ENCODE data around the gene CLDN34. TPM values are rescaled to one million over a fixed set of nuclear protein-coding genes. Genes with fewer than 3 reads are reported as not detected.

CLDN34 gene
- total and polyA plus RNA-seq, 2 experiments from 2014 or later, result not detected

DNA sequence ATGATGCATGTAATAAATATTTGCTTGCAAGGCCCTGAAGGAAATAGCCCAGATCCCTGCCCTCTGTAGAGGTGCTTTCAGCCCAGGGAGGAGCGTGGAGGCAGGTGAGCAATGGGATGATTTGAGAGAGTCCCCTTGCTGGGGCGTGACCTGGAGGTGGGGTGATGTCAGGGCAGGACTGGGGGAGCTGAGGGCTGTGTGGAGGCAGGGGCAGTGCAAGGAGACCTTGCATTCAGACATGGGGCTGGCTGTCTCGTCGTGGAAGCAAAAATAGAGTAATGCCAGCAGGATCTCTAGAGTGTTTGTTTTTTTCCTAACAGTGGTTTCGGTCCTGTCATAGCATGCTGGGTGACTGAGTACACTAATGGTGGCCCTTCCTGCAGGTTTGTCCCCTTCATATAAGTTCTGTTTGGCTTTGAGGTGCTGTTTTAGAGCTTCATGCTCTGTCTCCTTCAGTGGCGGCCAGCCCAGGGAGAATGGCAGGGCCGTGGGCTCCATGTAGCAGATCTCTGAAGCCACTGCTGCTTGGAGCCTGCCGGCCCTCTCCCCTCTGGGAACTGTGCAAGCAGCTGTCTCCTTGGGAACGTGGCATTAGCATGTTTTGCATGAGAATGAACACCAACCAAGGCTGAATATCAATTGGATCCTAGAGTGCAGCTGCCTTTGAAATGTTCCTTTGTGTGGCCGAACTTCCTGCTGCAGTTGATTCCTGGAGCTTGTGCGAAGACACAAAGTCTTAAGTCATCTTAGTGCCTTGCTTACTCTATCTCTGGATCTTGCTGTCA, 39.3 kb upstream of the CLDN34 start:
- Histone ChIP-seq H3K79me2 (replicated peaks; ENCODE audit: insufficient read depth) (0 out of 2 replicates have a peak, but pooled peaks cover 6% of the 10 kb centered on the region), H3K27me3 (ENCODE audit: insufficient read depth) (no peaks in the 10 kb centered on the region), H3K4me1 (ENCODE audit: insufficient read depth) (peaks cover 18% of the 10 kb centered on the region), H3K27ac (ENCODE audit: low read depth) (peak overlapping the region; percentile 56), H3K9me2 (ENCODE audit: insufficient read depth) (no peaks in the 10 kb centered on the region), H2AFZ (no peak overlapping the region), H3K4me3 (peak overlapping the region; percentile 28; the same call in 1 of the 2 replicates), H4K20me1 (replicated peaks; ENCODE audit: insufficient read depth) (no peaks in the 10 kb centered on the region), H3F3A (replicated peaks; ENCODE audit: low read depth) (no peaks in the 10 kb centered on the region), H3K4me2 (peak overlapping the region; percentile 67), H3K36me3 (ENCODE audit: insufficient read depth) (no peaks in the 10 kb centered on the region)
- Mint-ChIP-seq H3K27me3 (ENCODE audit: insufficient read depth, low read depth, poor library complexity) (peaks cover 8% of the 10 kb centered on the region), H3K27ac (peak overlapping the region; percentile 98), H3K36me3 (ENCODE audit: low read depth) (peaks cover 10% of the 10 kb centered on the region; the same call in 2 of the 3 replicates), H3K4me1 (peaks cover 58% of the 10 kb centered on the region), H3K9me3 (no peaks in the 10 kb centered on the region), H3K4me3 (peak overlapping the region; percentile 64)
- TF ChIP-seq, protein P1, sequence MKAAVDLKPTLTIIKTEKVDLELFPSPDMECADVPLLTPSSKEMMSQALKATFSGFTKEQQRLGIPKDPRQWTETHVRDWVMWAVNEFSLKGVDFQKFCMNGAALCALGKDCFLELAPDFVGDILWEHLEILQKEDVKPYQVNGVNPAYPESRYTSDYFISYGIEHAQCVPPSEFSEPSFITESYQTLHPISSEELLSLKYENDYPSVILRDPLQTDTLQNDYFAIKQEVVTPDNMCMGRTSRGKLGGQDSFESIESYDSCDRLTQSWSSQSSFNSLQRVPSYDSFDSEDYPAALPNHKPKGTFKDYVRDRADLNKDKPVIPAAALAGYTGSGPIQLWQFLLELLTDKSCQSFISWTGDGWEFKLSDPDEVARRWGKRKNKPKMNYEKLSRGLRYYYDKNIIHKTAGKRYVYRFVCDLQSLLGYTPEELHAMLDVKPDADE (IDR thresholded peaks at IDR 0.05), result no peak; the same call in 1 of the 2 replicates
- TF ChIP-seq NANOG (IDR thresholded peaks at IDR 0.05; ENCODE audit: borderline replicate concordance) (peak; percentile 45; the same call in 1 of the 2 replicates), JUNB (IDR thresholded peaks at IDR 0.05; ENCODE audit: unreplicated experiment) (no peak)
- DNase-seq (ENCODE audit: low spot score) (peak; percentile 91), ATAC-seq (peak; percentile 96)

DNA sequence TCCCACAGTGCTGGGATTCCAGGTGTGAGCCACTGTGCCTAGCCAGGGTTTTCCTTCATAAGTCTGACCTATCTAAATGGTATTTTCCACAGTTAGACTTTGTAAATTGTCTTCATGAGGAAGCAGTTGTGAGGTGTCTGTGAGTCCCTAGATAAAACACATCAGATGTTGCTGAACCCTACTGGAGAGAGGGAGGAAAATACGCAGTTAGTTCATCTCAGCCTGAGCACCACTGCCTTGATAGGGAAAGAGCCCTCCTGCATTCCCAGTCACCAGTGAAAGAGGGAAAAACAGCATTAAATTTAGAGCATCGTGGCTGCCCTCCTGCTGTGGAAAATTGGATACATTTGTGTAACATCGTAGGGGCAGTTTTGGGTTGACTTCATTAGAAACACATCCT, 31.7 kb upstream of the CLDN34 start:
- H3K4me3 ChIP-seq, result no peak overlapping the region
- no peaks in the 10 kb centered on the region for H3K9me2 ChIP-seq (ENCODE audit: insufficient read depth)
- H3F3A ChIP-seq (replicated peaks; ENCODE audit: low read depth), result no peaks in the 10 kb centered on the region
- DNase-seq (ENCODE audit: low spot score) (no peak), ATAC-seq (no peak)
- peaks cover 23% of the 10 kb centered on the region for H3K36me3 Mint-ChIP-seq (ENCODE audit: low read depth)
- no peaks in the 10 kb centered on the region for H3K27me3 ChIP-seq (ENCODE audit: insufficient read depth)
- H3K9me3 Mint-ChIP-seq, result no peaks in the 10 kb centered on the region
- no peaks in the 10 kb centered on the region for H4K20me1 ChIP-seq (replicated peaks; ENCODE audit: insufficient read depth)
- H3K79me2 ChIP-seq (replicated peaks; ENCODE audit: insufficient read depth), result no peaks in the 10 kb centered on the region
- peaks cover 16% of the 10 kb centered on the region; the same call in 2 of the 3 replicates for H3K4me1 Mint-ChIP-seq
- H3K4me3 Mint-ChIP-seq, result no peak overlapping the region
- H2AFZ ChIP-seq, result no peak overlapping the region
- no peak overlapping the region for H3K27ac ChIP-seq (ENCODE audit: low read depth)
- H3K27me3 Mint-ChIP-seq (ENCODE audit: insufficient read depth, low read depth, poor library complexity), result peaks cover 7% of the 10 kb centered on the region
- H3K27ac Mint-ChIP-seq, result no peak overlapping the region
- no peak overlapping the region for H3K4me2 ChIP-seq
- no peaks in the 10 kb centered on the region; the same call in 1 of the 2 replicates for H3K36me3 ChIP-seq (ENCODE audit: insufficient read depth)
- H3K4me1 ChIP-seq (ENCODE audit: insufficient read depth), result peaks cover 8% of the 10 kb centered on the region; the same call in 1 of the 2 replicates
- TF ChIP-seq EZH2phosphoT487 (IDR thresholded peaks at IDR 0.05; ENCODE audit: unreplicated experiment), result no peak
- TF ChIP-seq, protein P2, sequence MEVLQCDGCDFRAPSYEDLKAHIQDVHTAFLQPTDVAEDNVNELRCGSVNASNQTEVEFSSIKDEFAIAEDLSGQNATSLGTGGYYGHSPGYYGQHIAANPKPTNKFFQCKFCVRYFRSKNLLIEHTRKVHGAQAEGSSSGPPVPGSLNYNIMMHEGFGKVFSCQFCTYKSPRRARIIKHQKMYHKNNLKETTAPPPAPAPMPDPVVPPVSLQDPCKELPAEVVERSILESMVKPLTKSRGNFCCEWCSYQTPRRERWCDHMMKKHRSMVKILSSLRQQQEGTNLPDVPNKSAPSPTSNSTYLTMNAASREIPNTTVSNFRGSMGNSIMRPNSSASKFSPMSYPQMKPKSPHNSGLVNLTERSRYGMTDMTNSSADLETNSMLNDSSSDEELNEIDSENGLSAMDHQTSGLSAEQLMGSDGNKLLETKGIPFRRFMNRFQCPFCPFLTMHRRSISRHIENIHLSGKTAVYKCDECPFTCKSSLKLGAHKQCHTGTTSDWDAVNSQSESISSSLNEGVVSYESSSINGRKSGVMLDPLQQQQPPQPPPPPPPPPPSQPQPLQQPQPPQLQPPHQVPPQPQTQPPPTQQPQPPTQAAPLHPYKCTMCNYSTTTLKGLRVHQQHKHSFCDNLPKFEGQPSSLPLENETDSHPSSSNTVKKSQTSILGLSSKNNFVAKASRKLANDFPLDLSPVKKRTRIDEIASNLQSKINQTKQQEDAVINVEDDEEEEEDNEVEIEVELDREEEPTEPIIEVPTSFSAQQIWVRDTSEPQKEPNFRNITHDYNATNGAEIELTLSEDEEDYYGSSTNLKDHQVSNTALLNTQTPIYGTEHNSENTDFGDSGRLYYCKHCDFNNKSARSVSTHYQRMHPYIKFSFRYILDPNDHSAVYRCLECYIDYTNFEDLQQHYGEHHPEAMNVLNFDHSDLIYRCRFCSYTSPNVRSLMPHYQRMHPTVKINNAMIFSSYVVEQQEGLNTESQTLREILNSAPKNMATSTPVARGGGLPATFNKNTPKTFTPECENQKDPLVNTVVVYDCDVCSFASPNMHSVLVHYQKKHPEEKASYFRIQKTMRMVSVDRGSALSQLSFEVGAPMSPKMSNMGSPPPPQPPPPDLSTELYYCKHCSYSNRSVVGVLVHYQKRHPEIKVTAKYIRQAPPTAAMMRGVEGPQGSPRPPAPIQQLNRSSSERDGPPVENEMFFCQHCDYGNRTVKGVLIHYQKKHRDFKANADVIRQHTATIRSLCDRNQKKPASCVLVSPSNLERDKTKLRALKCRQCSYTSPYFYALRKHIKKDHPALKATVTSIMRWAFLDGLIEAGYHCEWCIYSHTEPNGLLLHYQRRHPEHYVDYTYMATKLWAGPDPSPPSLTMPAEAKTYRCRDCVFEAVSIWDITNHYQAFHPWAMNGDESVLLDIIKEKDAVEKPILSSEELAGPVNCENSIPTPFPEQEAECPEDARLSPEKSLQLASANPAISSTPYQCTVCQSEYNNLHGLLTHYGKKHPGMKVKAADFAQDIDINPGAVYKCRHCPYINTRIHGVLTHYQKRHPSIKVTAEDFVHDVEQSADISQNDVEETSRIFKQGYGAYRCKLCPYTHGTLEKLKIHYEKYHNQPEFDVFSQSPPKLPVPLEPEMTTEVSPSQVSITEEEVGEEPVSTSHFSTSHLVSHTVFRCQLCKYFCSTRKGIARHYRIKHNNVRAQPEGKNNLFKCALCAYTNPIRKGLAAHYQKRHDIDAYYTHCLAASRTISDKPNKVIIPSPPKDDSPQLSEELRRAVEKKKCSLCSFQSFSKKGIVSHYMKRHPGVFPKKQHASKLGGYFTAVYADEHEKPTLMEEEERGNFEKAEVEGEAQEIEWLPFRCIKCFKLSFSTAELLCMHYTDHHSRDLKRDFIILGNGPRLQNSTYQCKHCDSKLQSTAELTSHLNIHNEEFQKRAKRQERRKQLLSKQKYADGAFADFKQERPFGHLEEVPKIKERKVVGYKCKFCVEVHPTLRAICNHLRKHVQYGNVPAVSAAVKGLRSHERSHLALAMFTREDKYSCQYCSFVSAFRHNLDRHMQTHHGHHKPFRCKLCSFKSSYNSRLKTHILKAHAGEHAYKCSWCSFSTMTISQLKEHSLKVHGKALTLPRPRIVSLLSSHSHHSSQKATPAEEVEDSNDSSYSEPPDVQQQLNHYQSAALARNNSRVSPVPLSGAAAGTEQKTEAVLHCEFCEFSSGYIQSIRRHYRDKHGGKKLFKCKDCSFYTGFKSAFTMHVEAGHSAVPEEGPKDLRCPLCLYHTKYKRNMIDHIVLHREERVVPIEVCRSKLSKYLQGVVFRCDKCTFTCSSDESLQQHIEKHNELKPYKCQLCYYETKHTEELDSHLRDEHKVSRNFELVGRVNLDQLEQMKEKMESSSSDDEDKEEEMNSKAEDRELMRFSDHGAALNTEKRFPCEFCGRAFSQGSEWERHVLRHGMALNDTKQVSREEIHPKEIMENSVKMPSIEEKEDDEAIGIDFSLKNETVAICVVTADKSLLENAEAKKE (CRISPR knock-in tag; IDR thresholded peaks at IDR 0.05), result no peak
- TF ChIP-seq, protein P3, sequence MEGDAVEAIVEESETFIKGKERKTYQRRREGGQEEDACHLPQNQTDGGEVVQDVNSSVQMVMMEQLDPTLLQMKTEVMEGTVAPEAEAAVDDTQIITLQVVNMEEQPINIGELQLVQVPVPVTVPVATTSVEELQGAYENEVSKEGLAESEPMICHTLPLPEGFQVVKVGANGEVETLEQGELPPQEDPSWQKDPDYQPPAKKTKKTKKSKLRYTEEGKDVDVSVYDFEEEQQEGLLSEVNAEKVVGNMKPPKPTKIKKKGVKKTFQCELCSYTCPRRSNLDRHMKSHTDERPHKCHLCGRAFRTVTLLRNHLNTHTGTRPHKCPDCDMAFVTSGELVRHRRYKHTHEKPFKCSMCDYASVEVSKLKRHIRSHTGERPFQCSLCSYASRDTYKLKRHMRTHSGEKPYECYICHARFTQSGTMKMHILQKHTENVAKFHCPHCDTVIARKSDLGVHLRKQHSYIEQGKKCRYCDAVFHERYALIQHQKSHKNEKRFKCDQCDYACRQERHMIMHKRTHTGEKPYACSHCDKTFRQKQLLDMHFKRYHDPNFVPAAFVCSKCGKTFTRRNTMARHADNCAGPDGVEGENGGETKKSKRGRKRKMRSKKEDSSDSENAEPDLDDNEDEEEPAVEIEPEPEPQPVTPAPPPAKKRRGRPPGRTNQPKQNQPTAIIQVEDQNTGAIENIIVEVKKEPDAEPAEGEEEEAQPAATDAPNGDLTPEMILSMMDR (conservative IDR thresholded peaks at IDR 0.05; ENCODE audit: low read depth in 2 of 2), result no peak
- TF ChIP-seq JUNB (IDR thresholded peaks at IDR 0.05; ENCODE audit: unreplicated experiment), result no peak
- no peak for TF ChIP-seq POLR2AphosphoS5 (IDR thresholded peaks at IDR 0.05; ENCODE audit: low read depth)
- no peak for TF ChIP-seq NANOG (IDR thresholded peaks at IDR 0.05; ENCODE audit: borderline replicate concordance)
- no peak for TF ChIP-seq EZH2 (IDR thresholded peaks at IDR 0.05; ENCODE audit: low read depth, unreplicated experiment)
- TF ChIP-seq STAT1 (IDR thresholded peaks at IDR 0.05; ENCODE audit: unreplicated experiment), result no peak
- TF ChIP-seq, protein P1 (IDR thresholded peaks at IDR 0.05), result no peak
- no peak for TF ChIP-seq ZNF331 (CRISPR knock-in tag; IDR thresholded peaks at IDR 0.05; ENCODE audit: low read depth)
